Body of pancreas (tissue), 4 donors: ENCODE data around the gene SLC26A5.

Experiments
- POLR2A ChIP-seq, 3 donors: fragments of 450-650 bp; IDR thresholded peaks; one replicate each; pipeline ENCODE4 v1.6.1; 2016; ENCODE audit warnings: antibody characterized with exemption in 3 of 3, mild to moderate bottlenecking in 2 of 3
- TF ChIP-seq, protein P1 (sequence below), 7 experiments: fragments of 450-650 bp in 4 of 7; fragments of 200-600 bp in 3 of 7; sonication (generic) in 3 of 7; IDR thresholded peaks; one replicate each; pipeline ENCODE4 v1.5.1; 2016 to 2019; ENCODE audit warnings: antibody characterized with exemption in 7 of 7

DNA sequence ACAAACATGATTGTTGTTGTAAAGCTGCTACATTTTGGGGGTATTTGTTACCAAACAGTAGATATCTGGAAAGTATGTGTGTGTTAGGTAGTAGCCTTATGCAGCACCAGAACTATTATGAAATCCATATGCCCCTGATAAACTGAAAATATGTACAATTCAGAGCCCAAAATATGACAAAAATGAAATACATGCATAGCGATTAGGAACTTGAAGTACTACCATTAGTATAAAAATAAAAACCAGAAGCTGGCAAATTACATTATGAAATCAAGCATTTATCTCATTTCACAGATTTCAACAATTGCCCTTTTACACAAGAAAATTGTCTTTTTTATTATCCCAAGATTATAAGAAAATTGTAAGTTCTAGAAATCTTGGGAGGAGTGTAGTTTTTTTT lies 33.9 kb downstream of the SLC26A5 start:
- TF ChIP-seq, protein P1, sequence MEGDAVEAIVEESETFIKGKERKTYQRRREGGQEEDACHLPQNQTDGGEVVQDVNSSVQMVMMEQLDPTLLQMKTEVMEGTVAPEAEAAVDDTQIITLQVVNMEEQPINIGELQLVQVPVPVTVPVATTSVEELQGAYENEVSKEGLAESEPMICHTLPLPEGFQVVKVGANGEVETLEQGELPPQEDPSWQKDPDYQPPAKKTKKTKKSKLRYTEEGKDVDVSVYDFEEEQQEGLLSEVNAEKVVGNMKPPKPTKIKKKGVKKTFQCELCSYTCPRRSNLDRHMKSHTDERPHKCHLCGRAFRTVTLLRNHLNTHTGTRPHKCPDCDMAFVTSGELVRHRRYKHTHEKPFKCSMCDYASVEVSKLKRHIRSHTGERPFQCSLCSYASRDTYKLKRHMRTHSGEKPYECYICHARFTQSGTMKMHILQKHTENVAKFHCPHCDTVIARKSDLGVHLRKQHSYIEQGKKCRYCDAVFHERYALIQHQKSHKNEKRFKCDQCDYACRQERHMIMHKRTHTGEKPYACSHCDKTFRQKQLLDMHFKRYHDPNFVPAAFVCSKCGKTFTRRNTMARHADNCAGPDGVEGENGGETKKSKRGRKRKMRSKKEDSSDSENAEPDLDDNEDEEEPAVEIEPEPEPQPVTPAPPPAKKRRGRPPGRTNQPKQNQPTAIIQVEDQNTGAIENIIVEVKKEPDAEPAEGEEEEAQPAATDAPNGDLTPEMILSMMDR (IDR thresholded peaks at IDR 0.05) = no peak
- no peak for TF ChIP-seq POLR2A (IDR thresholded peaks at IDR 0.05)
